Ammon's horn (tissue), 1 donor: ENCODE results near the gene RRAGD.

Experiments used
- DNase-seq: peaks from one replicate; pipeline ENCODE4 v3.0.0-alpha.2; 2016; ENCODE audit warnings: low spot score

RRAGD gene, protein sequence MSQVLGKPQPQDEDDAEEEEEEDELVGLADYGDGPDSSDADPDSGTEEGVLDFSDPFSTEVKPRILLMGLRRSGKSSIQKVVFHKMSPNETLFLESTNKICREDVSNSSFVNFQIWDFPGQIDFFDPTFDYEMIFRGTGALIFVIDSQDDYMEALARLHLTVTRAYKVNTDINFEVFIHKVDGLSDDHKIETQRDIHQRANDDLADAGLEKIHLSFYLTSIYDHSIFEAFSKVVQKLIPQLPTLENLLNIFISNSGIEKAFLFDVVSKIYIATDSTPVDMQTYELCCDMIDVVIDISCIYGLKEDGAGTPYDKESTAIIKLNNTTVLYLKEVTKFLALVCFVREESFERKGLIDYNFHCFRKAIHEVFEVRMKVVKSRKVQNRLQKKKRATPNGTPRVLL

DNA sequence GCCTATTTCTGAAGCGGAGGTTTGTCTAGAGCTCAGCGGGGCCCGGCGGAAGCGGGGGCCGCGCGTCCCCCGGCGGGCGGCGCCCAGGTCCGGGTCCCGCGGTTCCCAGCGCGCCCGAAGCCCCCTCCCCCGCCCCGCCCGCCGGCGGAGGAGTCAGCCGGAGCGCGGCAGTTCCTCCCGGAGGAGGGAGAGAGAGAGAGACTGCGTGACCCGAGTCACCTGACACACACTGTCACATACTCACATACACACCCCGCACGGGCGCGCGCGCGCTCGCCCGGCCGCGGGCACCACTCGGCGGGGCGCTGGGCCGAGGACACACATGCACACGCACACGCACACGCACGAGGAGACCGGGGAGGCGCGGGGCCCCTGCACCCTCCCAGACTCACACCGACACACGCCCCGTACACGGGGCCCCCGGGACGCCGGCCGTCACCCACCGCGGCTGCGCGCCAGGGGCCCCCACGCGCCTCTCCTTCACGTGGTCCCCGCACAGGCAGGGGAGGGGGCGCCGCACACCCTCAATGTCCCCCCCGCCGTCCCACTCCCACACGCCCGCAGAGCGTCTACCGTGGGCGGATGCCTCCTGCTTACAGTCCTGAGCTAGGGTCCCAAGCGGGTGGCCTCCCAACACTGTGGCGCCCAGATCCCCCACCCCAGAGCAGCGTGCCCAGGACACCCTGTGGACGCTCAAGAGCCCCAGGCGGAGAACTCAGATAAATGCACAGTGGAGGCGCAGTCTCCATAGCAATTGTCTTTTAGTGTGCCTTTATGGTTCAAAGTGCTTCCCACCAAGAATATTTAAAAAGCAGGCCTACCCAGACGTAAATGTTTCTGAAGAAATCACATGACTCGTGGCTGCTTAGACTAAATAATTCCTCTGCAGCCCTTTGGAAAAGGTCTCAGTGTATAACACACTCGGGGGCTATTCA lies at the start of gene RRAGD:
TSS of gene RRAGD (minus strand) at position 203 of the 935 bp plus-strand sequence. CDS start 280 bp downstream, outside the sequence.
- peak; percentile 90 for DNase-seq

- no peak for DNase-seq
Observed at GRCh38 chr6:89460713-89461112, 48.6 kb upstream of the RRAGD start.

- no peak for DNase-seq
Observed at GRCh38 chr6:89459501-89459900, 47.4 kb upstream of the RRAGD start.

- no peak for DNase-seq
Observed at GRCh38 chr6:89458704-89459103, 46.6 kb upstream of the RRAGD start.

DNA sequence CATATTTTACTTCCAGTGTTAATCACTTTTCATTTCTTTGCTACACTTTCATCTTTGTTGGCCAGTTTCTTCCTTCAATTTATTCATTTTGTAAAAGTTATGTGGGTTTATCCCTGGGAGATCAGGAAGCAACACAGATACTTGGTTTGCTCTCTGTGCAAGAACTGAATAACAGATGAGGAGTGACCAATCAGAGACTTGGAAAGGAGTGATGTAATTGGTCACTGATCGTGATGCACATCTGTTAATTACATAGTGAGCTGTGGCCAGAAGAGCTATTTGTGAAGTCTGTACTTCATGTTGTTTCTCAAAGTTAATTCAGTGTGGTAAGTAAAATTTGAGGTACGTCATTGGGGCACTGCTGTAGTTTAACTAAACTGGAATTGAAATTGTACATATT lies 42.2 kb upstream of the RRAGD start:
- DNase-seq, result no peak

- DNase-seq, result no peak
Observed at GRCh38 chr6:89452281-89452680, 40.2 kb upstream of the RRAGD start.

GRCh38 chr6:89449193-89449592 lies 37.1 kb upstream of the RRAGD start:
- DNase-seq, result no peak

GRCh38 chr6:89443658-89444057 lies 31.6 kb upstream of the RRAGD start:
- no peak for DNase-seq

DNA sequence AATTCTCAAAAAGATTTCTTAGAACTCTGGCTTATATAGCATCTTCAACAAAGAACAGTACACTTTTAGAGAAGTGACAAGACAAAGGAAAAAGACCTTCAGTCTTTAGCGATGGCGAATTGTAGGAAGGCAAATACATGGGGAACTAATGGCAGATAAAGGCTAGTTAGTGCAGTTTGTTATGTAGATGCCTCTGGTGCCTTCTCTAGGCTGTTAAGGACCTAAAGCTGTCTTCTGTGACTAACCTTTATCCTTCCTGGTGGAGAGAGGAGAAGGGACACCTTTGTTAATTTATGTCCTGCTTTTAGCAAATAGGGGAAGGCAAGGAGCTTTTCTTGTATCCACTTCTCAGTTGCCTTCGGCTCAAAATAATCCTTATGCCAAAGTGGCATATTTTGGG lies 28.1 kb upstream of the RRAGD start:
- no peak for DNase-seq

GRCh38 chr6:89439014-89439413 lies 26.9 kb upstream of the RRAGD start:
- no peak for DNase-seq

GRCh38 chr6:89438248-89438647 lies 26.2 kb upstream of the RRAGD start:
- DNase-seq, result no peak

DNA sequence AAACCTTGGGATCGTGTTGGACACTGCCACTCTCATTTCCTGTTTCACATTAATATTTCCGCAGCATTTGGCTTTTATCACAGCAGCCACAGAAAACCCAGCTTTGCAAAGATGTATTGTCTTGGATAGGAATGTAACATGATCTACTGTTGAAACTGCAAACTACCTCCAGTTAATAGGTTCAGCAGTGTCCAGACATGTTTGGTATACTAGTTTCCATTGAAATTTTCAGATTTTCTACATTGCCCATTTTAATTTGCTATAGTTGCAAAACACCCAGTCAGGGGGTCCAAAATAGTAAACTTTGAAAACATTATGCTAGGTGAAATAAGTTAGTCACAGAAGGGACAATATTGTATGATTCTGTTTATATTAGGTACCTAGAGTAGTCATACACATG lies 24.2 kb upstream of the RRAGD start:
- DNase-seq, result no peak

- peak; percentile 35 for DNase-seq
Observed at GRCh38 chr6:89434954-89435353, 22.9 kb upstream of the RRAGD start.

DNA sequence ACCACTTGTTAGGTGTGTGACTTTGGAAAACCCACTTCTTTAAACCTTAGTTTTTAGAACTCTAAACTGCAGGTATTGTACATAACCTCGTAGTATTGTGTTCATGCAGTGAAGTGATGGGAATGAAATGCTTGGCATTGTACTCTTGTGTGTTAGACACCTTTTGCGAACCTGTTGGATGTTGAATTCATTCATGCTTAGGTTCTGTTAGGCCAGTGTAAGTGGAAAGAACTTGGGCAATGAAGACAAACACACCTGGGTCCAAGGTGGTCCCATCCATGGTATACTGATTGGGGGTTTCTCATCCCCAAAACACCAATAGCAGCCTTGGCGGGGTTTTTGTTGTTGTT lies 22.1 kb upstream of the RRAGD start:
- DNase-seq, result no peak

- peak; percentile 16 for DNase-seq
Observed at GRCh38 chr6:89433252-89434149, 21.4 kb upstream of the RRAGD start.

GRCh38 chr6:89432875-89433251 lies 20.8 kb upstream of the RRAGD start, which contains the start of gene ANKRD6:
TSS of gene ANKRD6 (plus strand) at chr6:89433152. CDS start at chr6:89566977, 133,825 bp downstream.
- peak; percentile 65 for DNase-seq

- DNase-seq, result peak; percentile 15
Observed at GRCh38 chr6:89430201-89430962, 18.3 kb upstream of the RRAGD start.

- DNase-seq, result no peak
Observed at GRCh38 chr6:89416796-89417195, 4.7 kb upstream of the RRAGD start.

- DNase-seq, result no peak
Observed at GRCh38 chr6:89415185-89415584, 3.1 kb upstream of the RRAGD start.

DNA sequence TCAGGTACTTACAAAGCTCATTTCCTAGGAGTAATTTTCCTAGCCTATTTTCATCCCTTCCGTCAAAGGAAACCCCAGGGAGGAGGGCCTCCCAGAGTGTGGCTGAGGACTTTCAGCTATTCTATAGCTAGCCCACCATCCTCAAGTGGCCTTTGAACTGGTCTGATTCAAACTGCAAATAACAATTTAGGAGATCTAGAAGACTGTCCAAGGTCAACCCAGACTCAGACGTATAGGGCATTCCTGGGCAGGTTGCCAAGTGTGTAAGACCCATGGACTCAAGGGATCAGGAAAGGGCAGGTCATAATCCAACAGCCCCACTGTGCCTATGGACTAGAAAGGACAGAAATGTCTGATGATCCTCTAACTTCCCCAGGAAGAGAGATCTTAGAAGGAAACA lies 2.1 kb upstream of the RRAGD start:
- DNase-seq, result no peak

GRCh38 chr6:89413006-89413400 lies 930 bp upstream of the RRAGD start:
- peak; percentile 11 for DNase-seq
